GM18505 (cell line): ENCODE results near the gene GOLT1A.

Experiments
- ATAC-seq: cut with Tn5 transposase; IDR thresholded peaks from one replicate; pipeline ENCODE4 v1.9.1; 2021; ENCODE audit not compliant: unreplicated experiment
- POLR2A ChIP-seq: IDR thresholded peaks from 4 replicates; pipeline ENCODE4 v1.6.1; 2011; ENCODE audit warnings: borderline replicate concordance; ENCODE audit not compliant: insufficient read depth, insufficient read length; ENCODE audit errors: extremely low read depth

The GOLT1A gene

DNA sequence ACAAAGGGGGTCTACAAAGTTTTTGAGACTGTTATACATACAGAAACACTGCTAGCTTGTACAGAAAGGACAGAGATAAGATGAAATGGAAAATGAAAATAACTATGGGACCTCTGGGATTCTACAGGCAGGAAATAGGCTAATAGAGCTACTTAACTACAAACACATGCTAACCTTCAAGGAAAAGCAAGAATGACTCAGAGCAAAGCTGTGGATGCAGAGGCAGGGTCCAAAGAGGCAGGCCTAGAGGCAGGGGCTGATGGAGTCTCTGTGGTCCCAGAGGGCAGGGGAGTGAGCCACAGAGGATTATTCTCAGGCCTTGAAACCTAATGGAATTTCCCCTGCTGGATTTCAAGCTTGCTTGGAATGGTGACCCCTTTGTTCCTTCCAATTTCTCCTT, 18.7 kb upstream of the GOLT1A start:
- ATAC-seq: no peak
- no peak for TF ChIP-seq POLR2A

- no peak for ATAC-seq
- no peak for TF ChIP-seq POLR2A
Observed at GRCh38 chr1:204230211-204230610, 16.4 kb upstream of the GOLT1A start.

DNA sequence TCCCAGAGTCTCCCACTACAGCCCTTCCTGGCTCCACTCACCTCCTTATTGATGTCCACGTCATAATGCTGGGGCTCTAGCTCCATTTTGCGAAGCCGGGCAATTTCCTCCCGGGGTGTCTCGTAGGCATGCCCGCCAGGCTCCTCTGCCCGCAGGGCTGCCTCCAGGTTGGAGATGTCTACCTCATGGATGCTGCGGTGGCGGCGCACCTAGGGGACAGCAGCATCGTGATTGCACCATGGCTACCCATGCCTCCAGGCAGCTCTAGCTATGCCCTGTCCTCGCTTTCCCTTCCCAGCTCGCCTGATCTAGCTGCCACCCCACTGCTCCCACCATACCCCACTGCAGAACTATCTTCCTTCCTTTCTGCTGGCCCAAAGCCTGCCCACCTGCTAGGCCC, 15.1 kb upstream of the GOLT1A start:
- no peak for ATAC-seq
- TF ChIP-seq POLR2A: no peak

- no peak for TF ChIP-seq POLR2A
- ATAC-seq: no peak
Observed at GRCh38 chr1:204227996-204228785, 14.4 kb upstream of the GOLT1A start.

- no peak for TF ChIP-seq POLR2A
- no peak for ATAC-seq
Observed at GRCh38 chr1:204227351-204227750, 13.6 kb upstream of the GOLT1A start.

GRCh38 chr1:204225841-204226735, 12.3 kb upstream of the GOLT1A start:
- ATAC-seq: no peak

GRCh38 chr1:204224655-204225054, 10.9 kb upstream of the GOLT1A start:
- no peak for TF ChIP-seq POLR2A
- no peak for ATAC-seq

More at GRCh38 chr1:204225841-204226735, 12.3 kb upstream of the GOLT1A start:
- no peak for TF ChIP-seq POLR2A

- TF ChIP-seq POLR2A: no peak
Observed at GRCh38 chr1:204223129-204223860, 9.5 kb upstream of the GOLT1A start.

DNA sequence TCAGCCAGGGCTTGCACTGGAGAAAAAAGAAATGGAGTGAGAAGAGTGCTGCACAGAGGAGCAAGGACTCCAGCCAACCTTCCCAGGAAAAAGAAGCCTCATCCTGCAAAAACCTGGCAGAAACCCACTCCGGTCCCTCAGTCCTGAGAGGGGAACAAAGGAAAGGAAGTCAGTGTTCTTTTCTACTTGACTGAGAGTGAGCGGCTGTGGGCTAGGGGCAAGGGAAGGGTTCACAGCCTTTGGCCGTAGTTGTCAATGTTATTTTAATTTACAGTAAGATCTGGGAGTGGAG, 8.9 kb upstream of the GOLT1A start:
- no peak for TF ChIP-seq POLR2A
- no peak for ATAC-seq

More at GRCh38 chr1:204223129-204223860, 9.5 kb upstream of the GOLT1A start:
- no peak for ATAC-seq

GRCh38 chr1:204222006-204222763, 8.4 kb upstream of the GOLT1A start:
- no peak for TF ChIP-seq POLR2A
- no peak for ATAC-seq

GRCh38 chr1:204221271-204221670, 7.5 kb upstream of the GOLT1A start:
- TF ChIP-seq POLR2A: no peak
- ATAC-seq: no peak

DNA sequence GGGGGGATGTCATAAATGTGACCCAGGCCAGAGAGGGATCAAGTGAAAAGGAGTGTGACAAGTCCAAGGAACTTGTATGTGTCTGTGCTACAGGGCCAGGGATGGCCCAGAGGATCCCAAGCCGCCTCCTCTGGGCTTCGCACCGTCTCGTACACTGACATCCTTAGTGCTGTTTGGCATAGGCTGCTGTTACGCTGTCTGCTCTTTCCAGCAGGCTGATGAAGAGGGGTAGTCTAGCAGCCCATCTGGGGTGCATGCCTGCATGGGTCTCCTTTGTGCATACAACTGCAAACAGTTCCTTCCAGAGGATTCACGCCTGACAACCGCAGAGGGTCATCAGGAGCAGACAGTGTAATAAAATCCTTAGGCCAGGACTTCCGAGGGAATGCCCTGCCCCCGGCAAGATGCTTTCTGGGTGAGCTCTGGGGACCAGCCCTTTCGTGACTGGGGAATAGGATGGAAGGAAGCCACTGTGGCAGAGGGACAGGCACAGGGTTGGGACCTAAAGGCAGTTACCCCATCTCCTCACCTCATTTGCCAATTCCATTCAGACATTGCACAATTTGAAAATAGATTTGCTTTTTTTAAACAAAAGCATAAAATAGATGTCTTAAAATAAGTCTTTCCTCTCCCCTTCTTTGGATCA, 6.3 kb upstream of the GOLT1A start:
- ATAC-seq: no peak
- no peak for TF ChIP-seq POLR2A
